Panc1 (cell line): ENCODE data around the gene NFATC1. TPM values are rescaled to one million over a fixed set of nuclear protein-coding genes. Genes with fewer than 3 reads are reported as not detected.

Source experiments
- ATAC-seq: fragments of 200-7000 bp; cut with Tn5 transposase; 2 replicates; pipeline ENCODE4 v1.9.1; 2020; ENCODE audit warnings: mild to moderate bottlenecking, moderate library complexity
- BruUV-seq: library from RNA; stranded (reverse); fragments of 400-500 nt; replicated peaks from 2 replicates; lab custom pipeline; 2021; lab: Mats Ljungman, UMichigan
- CTCF ChIA-PET: fragments of 300-600 bp; sonication (Branson Sonifier 250); formaldehyde crosslinking; loops from one replicate; lab custom pipeline; 2022; ENCODE audit warnings: antibody characterized with exemption; lab: Charles Lee
- POLR2A ChIA-PET: fragments of 300-600 bp; sonication (Branson Sonifier 250); formaldehyde crosslinking; loops from one replicate; lab custom pipeline; 2022; ENCODE audit warnings: antibody characterized with exemption; lab: Charles Lee
- DNase-seq: peaks from one replicate; pipeline ENCODE4 v3.0.0-alpha.2; 2010; ENCODE audit warnings: low read depth, low spot score
- H3K27ac ChIP-seq: 2 replicates; pipeline ENCODE4 v1.5.1; 2011; ENCODE audit warnings: mild to moderate bottlenecking, low read length, inconsistent platforms
- H3K27me3 ChIP-seq: fragments of 200-500 bp; sonication (Bioruptor generic); 2 replicates; pipeline ENCODE4 v1.6.0; 2014; ENCODE audit warnings: low read length, inconsistent platforms; ENCODE audit not compliant: control insufficient read depth, insufficient read depth
- H3K36me3 ChIP-seq: fragments of 200-500 bp; sonication (Bioruptor generic); 2 replicates; pipeline ENCODE4 v1.5.1; 2014; ENCODE audit warnings: inconsistent platforms, mild to moderate bottlenecking, low read length, moderate library complexity; ENCODE audit not compliant: control insufficient read depth, insufficient read depth
- H3K4me1 ChIP-seq: 2 replicates; pipeline ENCODE4 v1.5.1; 2011; ENCODE audit warnings: inconsistent platforms, mild to moderate bottlenecking, low read length, moderate library complexity; ENCODE audit not compliant: control insufficient read depth, insufficient read depth
- H3K4me3 ChIP-seq, 2 experiments: 2 replicates each; pipeline ENCODE4 v1.5.1; 2011 to 2012; ENCODE audit warnings: low read depth in 2 of 2, low read length in 2 of 2, mild to moderate bottlenecking in 2 of 2, inconsistent platforms in 1 of 2, moderate library complexity in 1 of 2
- H3K9me3 ChIP-seq: fragments of 200-500 bp; sonication (Bioruptor generic); 2 replicates; pipeline ENCODE4 v1.5.1; 2014; ENCODE audit warnings: low read depth, mild to moderate bottlenecking, inconsistent platforms, low read length, moderate library complexity; ENCODE audit not compliant: control insufficient read depth, insufficient read depth
- CTCF ChIP-seq: fragments of 450-650 bp; IDR thresholded peaks from 2 replicates; pipeline ENCODE4 v1.5.1; 2017; ENCODE audit warnings: mild to moderate bottlenecking
- POLR2AphosphoS5 ChIP-seq: IDR thresholded peaks from 2 replicates; pipeline ENCODE4 v1.6.1; 2012; ENCODE audit warnings: mild to moderate bottlenecking, low read depth, low read length, moderate library complexity
- REST ChIP-seq, 2 experiments: IDR thresholded peaks; 2 replicates each; pipeline ENCODE4 v1.6.1; 2011 to 2012; ENCODE audit warnings: low read depth in 2 of 2, control low read depth in 1 of 2, low read length in 1 of 2, mild to moderate bottlenecking in 1 of 2, moderate library complexity in 1 of 2; ENCODE audit not compliant: insufficient read depth in 1 of 2
- SIN3A ChIP-seq: IDR thresholded peaks from 2 replicates; pipeline ENCODE4 v1.6.1; 2012; ENCODE audit warnings: low read depth, mild to moderate bottlenecking, low read length, moderate library complexity, borderline replicate concordance; ENCODE audit not compliant: insufficient read depth
- TCF7L2 ChIP-seq: IDR thresholded peaks from 2 replicates; pipeline ENCODE4 v1.6.1; 2011; ENCODE audit warnings: mild to moderate bottlenecking, low read depth, low read length, inconsistent platforms
- in situ Hi-C: cut with HindIII; loops from 2 replicates; pipeline ENCODE4 v1.10.0; 2016; ENCODE audit warnings: low sequenced_read_pairs, low pct_unique_long_range_greater_than_20kb
- intact Hi-C: fragments of 100-400 bp; cut with micrococcal nuclease; formaldehyde crosslinking; loops from one replicate; pipeline ENCODE4 v1.10.0; 2022; ENCODE audit not compliant: unreplicated experiment
- total RNA-seq: library from RNA; stranded (reverse); gene quantifications from one replicate; pipeline ENCODE4 v1.2.1, GENCODE V29; 2021; ENCODE audit not compliant: unreplicated experiment

The NFATC1 gene
- total RNA-seq, 1 experiment from 2014 or later = 30.8 TPM

GRCh38 chr18:79442508-79443221, 46.9 kb downstream of the NFATC1 start:
- intact Hi-C loops = no loop called here
- CTCF ChIA-PET = no interaction called here
- BruUV-seq = no TSS peak

GRCh38 chr18:79445221-79445620, 49.5 kb downstream of the NFATC1 start:
- ChIA-PET POLR2A (no interaction called here), CTCF (no interaction called here)
- DNase-seq (no peak), ATAC-seq (no peak)
- Histone ChIP-seq H3K4me3 (no peak overlapping the region), H3K36me3 (no peaks in the 10 kb centered on the region), H3K27me3 (no peaks in the 10 kb centered on the region), H3K4me1 (no peaks in the 10 kb centered on the region), H3K27ac (no peak overlapping the region), H3K9me3 (no peaks in the 10 kb centered on the region)
- in situ Hi-C loops (no loop called here), intact Hi-C loops (no loop called here)
- no TSS peak for BruUV-seq
- TF ChIP-seq CTCF (no peak), POLR2AphosphoS5 (no peak), REST (IDR thresholded peaks at IDR 0.05; ENCODE audit: insufficient read depth in 1 of 2, low read depth in 2 of 2, low read length in 1 of 2) (no peak), TCF7L2 (no peak), SIN3A (no peak)

More at GRCh38 chr18:79442508-79443221, 46.9 kb downstream of the NFATC1 start:
- no peaks in the 10 kb centered on the region for H3K36me3 ChIP-seq
- POLR2A ChIA-PET = no interaction called here
- H3K9me3 ChIP-seq = no peaks in the 10 kb centered on the region
- ATAC-seq = no peak
- H3K4me1 ChIP-seq = no peaks in the 10 kb centered on the region
- H3K27me3 ChIP-seq = no peaks in the 10 kb centered on the region
- no peak for DNase-seq
- no peak overlapping the region for H3K4me3 ChIP-seq
- TF ChIP-seq REST (IDR thresholded peaks at IDR 0.05; ENCODE audit: insufficient read depth in 1 of 2, low read depth in 2 of 2, low read length in 1 of 2) (no peak), TCF7L2 (no peak), CTCF (no peak), SIN3A (no peak), POLR2AphosphoS5 (no peak)
- in situ Hi-C loops = no loop called here
- no peak overlapping the region for H3K27ac ChIP-seq
